Measurements from ENCODE around the gene ENTPD8.

The ENTPD8 gene, protein sequence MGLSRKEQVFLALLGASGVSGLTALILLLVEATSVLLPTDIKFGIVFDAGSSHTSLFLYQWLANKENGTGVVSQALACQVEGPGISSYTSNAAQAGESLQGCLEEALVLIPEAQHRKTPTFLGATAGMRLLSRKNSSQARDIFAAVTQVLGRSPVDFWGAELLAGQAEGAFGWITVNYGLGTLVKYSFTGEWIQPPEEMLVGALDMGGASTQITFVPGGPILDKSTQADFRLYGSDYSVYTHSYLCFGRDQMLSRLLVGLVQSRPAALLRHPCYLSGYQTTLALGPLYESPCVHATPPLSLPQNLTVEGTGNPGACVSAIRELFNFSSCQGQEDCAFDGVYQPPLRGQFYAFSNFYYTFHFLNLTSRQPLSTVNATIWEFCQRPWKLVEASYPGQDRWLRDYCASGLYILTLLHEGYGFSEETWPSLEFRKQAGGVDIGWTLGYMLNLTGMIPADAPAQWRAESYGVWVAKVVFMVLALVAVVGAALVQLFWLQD

DNA sequence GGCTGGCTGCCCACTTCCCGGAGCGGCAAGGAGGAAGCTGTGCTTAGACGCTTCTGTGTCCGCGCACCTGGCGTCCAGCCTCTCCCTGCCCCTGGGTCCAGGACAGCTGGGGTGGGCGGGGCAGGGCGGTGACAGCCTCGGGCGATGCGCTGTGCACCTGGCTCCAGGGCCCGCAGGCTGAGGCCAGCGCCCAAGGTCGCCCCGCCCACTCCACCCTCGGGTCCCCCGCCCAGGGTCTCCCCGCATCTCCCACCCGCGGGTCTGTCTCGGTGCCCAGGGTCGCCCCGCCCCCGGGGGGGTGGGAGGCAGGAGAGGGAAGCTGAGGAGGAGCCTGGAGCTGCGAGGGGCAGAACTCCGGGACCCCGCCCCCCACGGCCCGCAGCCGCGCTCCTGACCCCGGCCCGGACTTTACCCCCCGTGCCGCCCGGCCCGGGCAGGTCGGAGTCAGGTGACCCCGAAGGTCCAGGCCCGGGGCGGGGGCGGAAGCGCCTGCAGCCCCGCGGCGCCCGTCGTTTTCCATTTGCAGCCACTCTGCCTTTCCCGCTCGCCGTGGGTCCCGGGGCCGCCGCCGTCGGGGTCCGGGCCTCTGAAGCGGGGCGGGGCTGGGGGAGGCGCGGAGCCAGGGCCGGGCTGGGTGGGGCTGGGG is at the start of gene ENTPD8:
TSS of gene ENTPD8 (minus strand) at position 69 of the 646 bp plus-strand sequence. CDS start 3,072 bp downstream, outside the sequence.
- H3K4me3 ChIP-seq (ENCODE audit: low read depth, low read length) = no peak within 1 kb of the TSS
- DNase-seq (ENCODE audit: low read depth) = no peak

DNA sequence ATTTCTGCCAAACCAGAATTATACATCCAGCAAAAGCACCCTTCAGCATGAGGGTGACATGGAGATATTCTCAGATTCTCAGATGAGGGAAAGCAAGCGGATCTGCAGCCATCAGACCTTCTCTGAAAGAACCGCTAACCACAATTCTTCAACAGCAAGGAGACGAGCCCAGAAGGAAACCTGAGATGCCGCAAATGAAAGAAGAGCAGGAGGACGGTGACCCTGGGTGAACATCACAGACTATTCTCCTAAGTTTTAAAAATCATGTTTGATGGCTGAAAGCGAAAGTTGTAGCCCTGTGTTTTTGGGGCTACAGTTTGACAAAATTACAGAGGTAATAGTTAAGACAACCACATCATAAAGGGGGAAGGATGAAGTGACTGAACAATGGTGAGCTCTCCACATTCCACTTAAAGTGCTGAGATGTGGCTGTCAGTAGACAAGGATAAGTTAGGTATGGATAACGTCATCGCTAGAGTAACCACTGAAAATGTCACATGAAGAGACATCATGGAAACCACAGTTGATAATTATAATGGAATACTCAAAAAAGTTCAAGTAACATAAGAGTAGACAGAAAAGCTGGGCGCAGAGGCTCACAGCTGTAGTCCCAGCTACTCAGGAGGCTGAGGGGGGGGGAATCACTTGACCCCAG is 49.5 kb upstream of the ENTPD8 start:
- TF ChIP-seq, protein P1, sequence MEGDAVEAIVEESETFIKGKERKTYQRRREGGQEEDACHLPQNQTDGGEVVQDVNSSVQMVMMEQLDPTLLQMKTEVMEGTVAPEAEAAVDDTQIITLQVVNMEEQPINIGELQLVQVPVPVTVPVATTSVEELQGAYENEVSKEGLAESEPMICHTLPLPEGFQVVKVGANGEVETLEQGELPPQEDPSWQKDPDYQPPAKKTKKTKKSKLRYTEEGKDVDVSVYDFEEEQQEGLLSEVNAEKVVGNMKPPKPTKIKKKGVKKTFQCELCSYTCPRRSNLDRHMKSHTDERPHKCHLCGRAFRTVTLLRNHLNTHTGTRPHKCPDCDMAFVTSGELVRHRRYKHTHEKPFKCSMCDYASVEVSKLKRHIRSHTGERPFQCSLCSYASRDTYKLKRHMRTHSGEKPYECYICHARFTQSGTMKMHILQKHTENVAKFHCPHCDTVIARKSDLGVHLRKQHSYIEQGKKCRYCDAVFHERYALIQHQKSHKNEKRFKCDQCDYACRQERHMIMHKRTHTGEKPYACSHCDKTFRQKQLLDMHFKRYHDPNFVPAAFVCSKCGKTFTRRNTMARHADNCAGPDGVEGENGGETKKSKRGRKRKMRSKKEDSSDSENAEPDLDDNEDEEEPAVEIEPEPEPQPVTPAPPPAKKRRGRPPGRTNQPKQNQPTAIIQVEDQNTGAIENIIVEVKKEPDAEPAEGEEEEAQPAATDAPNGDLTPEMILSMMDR (IDR thresholded peaks at IDR 0.05; ENCODE audit: low read depth, low read length, missing control alignments) = no peak
- no peak overlapping the region for H3K4me3 ChIP-seq (ENCODE audit: low read depth, low read length)
- DNase-seq (ENCODE audit: low read depth) = no peak

More for the DNA sequence above, at the start of gene ENTPD8:
- TF ChIP-seq, protein P1 (IDR thresholded peaks at IDR 0.05; ENCODE audit: low read depth, low read length, missing control alignments) = no peak

DNA sequence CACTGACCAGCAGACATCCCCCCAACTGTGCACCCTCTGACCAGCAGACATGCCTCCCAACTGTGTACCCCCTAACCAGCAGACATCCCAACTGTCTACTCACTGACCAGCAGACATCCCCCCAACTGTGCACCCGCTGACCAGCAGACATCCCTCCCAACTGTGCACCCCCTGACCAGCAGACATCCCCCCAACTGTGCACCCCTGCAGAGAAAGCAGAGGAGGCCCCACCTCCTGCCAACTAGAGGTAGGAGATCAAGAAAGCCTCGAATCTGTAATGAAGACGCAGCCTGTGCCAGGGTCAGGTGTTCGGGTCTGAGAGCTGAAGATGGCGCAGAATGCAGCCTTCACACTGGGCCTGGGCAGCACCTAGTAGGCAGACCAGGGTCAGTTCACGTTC is 47.7 kb upstream of the ENTPD8 start:
- no peak overlapping the region for H3K4me3 ChIP-seq (ENCODE audit: low read depth, low read length)
- no peak for DNase-seq (ENCODE audit: low read depth)
- TF ChIP-seq, protein P1 (IDR thresholded peaks at IDR 0.05; ENCODE audit: low read depth, low read length, missing control alignments) = no peak

DNA sequence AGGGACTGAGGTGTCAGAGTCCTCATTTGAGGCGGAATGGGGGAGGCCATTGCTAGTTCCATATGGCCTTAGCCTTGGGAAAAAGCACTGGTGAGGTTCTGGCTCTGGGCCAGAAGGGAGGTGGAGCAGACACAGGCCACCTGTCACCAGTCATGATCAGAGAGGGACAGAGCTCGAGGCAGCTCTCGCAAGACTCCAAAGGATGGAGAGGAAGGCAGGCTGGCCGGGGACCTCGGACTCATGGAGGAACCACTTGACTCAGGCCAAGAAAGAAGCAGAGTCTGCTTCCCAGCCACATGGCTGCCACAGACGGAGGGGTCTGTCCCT is 47.1 kb upstream of the ENTPD8 start:
- no peak for DNase-seq (ENCODE audit: low read depth)
- H3K4me3 ChIP-seq (ENCODE audit: low read depth, low read length) = no peak overlapping the region

DNA sequence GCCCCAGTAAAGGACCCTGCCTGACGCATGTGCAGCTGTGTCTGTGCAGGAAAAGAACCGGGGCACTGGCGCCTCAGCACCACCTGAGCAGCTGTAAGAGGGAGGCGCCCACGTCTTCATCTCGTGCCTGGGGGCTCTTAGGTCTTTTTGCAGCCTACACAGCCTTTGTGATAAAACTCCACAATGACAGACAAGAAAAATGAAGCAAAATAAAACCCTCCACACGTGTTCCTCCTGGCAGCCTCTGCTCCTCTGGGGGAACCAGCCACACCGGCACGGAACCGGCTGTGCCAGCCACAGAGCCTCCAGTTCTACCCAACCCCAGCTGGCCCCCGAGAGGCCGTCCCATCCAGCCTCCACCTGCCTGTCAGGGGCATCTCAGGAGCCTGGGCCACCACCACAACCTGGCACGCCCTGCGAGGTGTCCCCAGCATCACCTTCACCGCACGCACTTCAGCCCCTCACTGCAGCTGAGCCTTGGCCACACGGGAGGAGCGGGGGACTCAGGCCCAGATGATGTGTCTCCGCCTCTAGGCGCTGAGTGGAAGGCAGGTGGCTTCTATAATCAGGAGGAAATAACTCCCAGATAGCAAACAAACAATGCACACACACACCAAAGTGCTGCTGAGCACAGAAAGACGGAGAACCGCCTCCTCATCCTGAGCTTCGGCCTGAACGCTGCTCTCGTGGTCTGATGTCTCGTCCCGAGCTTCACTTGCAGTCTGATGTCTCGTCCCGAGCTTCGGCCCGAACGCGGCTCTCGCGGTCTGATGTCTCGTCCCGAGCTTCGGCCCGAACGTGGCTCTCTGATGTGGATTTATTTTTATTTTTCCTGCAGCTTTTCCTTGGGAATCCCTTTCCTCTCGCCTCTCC is 46.5 kb upstream of the ENTPD8 start:
- TF ChIP-seq, protein P1 (IDR thresholded peaks at IDR 0.05; ENCODE audit: low read depth, low read length, missing control alignments) = no peak
- DNase-seq (ENCODE audit: low read depth) = no peak
- no peak overlapping the region for H3K4me3 ChIP-seq (ENCODE audit: low read depth, low read length)

More for the DNA sequence above, 47.1 kb upstream of the ENTPD8 start:
- TF ChIP-seq, protein P1 (IDR thresholded peaks at IDR 0.05; ENCODE audit: low read depth, low read length, missing control alignments) = no peak

Measured in GM12864 (cell line).